ENCODE results near the gene PRSS50. TPM values are rescaled to one million over a fixed set of nuclear protein-coding genes. Genes with fewer than 3 reads are reported as not detected.
A peak's percentile ranks its signal among the peaks of the same experiment; 100 is the strongest.
"Not testable (repeated sequence)": the region's sequence is repeated elsewhere in the genome, so short reads cannot be mapped to it uniquely, and the experiment has no call there.

Gene PRSS50
- total and polyA plus RNA-seq, 2 experiments from 2014 or later, result 2.0 to 3.2 TPM

DNA sequence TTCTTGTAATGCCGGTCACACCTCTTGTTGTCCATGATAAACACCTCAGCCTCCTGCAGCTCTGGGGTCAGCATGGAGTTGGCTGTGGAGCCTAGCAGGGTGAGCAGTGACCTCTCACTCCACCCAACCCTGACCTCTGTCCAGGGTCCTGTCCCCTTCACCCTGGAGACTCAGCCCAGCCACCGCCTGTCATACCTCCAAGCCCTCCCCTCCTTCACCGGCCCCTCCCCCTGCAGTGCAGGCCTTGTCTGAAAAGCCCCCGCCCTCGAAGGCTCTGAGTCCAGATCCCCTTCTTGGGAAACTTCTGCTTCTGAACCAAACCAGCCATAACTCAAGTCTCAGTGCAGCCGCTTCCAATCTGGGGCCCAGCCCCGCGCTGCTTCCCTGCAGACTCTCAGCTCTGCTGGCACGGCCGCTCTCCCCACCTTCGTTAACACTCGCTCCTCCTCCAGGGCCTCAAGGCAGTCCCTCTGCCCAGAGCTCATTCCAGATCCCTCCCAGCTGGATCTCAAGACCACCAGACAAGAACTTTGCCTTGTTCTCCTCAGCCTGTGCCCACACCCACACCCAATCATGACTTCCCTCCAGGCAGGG, 25.4 kb upstream of the PRSS50 start:
- Histone ChIP-seq H3K27me3 (no peaks in the 10 kb centered on the region), H3K9me3 (ENCODE audit: low read depth) (no peaks in the 10 kb centered on the region), H3K4me3 (no peak overlapping the region), H3K36me3 (no peaks in the 10 kb centered on the region), H3K4me1 (ENCODE audit: low read depth) (no peaks in the 10 kb centered on the region), H3K27ac (no peak overlapping the region)
- DNase-seq (ENCODE audit: low read depth in 1 of 2, low spot score in 1 of 2), result peak in 1 of 2 donors; percentile 5
- TF ChIP-seq, protein P1, sequence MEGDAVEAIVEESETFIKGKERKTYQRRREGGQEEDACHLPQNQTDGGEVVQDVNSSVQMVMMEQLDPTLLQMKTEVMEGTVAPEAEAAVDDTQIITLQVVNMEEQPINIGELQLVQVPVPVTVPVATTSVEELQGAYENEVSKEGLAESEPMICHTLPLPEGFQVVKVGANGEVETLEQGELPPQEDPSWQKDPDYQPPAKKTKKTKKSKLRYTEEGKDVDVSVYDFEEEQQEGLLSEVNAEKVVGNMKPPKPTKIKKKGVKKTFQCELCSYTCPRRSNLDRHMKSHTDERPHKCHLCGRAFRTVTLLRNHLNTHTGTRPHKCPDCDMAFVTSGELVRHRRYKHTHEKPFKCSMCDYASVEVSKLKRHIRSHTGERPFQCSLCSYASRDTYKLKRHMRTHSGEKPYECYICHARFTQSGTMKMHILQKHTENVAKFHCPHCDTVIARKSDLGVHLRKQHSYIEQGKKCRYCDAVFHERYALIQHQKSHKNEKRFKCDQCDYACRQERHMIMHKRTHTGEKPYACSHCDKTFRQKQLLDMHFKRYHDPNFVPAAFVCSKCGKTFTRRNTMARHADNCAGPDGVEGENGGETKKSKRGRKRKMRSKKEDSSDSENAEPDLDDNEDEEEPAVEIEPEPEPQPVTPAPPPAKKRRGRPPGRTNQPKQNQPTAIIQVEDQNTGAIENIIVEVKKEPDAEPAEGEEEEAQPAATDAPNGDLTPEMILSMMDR (IDR thresholded peaks at IDR 0.05; ENCODE audit: low read depth, low read length), result no peak

DNA sequence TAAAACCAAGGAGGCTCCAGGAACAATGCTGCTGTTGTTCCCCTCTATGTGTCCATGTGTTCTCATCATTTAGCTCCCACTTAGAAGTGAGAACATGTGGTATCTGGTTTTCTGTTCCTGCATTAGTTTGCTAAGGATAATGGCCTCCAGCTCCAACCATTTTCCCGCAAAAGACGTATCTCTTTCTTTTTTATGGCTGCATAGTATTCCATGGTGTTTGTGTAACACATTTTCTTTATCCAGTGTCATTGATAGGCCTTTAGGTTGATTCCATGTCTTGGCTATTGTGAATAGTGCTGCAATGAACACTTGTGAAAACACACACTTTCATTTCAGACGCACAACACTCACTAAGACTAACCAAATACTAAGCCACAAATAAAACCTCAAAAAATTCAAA, 21.9 kb upstream of the PRSS50 start:
- H3K9me3 ChIP-seq (ENCODE audit: low read depth); H3K27ac ChIP-seq; H3K36me3 ChIP-seq; H3K4me3 ChIP-seq; H3K4me1 ChIP-seq (ENCODE audit: low read depth); H3K27me3 ChIP-seq; DNase-seq (ENCODE audit: low read depth in 1 of 2, low spot score in 1 of 2): not testable (repeated sequence)

DNA sequence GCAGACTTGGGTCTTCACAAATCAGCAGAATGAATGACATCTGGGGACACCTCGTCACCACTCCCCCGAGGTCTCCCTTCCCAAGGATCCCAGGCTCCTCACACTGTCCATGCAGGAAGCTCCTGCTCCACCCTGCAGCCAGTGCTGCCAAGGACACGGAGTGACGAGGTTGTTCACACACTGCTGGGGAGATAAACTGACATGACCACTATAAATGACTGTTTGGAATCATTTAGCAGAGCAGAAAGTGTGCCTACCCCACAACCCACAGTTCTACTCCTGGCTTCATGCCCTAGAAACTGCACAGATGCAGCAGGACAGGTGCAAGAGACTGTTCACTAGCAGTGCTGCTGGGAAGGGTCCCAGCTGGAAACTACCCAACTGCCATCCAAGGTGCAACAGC, 19.7 kb upstream of the PRSS50 start:
- no peaks in the 10 kb centered on the region for H3K9me3 ChIP-seq (ENCODE audit: low read depth)
- no peak overlapping the region for H3K4me3 ChIP-seq
- H3K27me3 ChIP-seq, result no peaks in the 10 kb centered on the region
- DNase-seq (ENCODE audit: low read depth in 1 of 2, low spot score in 1 of 2), result no peak
- H3K4me1 ChIP-seq (ENCODE audit: low read depth), result no peaks in the 10 kb centered on the region
- H3K36me3 ChIP-seq, result no peaks in the 10 kb centered on the region
- TF ChIP-seq, protein P1 (IDR thresholded peaks at IDR 0.05; ENCODE audit: low read depth, low read length), result no peak
- H3K27ac ChIP-seq, result no peak overlapping the region

DNA sequence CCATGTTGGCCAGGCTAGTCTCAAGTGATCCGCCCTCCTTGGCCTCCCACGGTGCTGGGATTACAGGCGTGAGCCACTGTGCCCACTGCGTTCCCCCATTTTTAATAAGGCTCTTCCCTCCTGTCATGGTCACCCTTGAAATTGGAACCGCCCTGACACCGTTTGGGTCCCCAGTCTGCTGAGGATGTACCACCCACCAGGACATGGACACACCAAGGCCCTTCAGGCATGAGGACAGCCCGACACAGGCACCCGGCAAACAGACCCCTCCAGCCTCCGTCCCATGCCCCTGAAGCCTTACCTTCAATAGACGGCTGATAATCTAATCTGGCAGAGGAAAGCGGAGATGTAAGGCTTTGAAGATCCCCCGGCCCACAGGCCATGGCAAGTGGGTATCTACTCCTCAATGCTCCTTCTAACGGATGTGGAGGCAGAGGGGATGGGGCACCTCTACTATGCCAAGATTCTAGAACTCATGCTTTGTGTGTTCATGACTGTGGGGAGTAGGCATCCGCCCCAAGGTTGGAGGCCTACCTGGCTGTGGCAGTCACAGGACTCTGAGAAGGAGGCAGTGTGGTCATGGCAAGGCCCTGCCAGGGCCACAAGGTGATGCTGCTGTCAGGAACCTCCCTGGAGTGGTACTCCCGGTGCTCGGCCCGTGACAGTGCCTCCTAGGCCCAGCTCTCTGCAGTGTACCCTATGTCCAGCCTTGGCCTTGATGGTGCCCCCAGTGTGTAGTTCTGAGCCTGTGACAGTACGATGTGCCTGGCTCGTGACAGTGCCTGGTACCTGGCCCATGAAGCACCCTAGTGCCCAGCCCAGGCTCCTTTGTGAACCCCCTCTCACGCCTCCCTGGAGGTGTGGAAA, 18.6 kb upstream of the PRSS50 start:
- no peak for DNase-seq (ENCODE audit: low read depth in 1 of 2, low spot score in 1 of 2)

DNA sequence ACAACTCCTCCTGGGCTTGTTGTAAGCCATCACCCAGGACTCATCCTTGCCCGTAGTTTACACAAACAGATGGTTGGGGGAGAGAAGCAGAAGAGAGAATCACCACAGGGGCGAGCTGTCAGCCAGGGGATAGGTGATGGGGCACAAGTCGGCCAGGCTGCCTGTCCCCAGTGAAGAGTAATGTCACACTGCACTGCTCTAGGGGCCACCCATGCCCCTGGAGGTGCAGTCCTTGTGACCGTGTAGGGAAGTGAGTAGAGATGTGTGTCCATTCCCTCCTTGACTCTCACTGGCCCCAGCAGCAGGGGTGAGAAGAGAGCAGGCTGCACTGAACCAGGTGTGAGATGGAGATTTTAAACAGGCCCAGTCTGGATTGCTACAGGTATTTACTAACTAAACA, 17.1 kb upstream of the PRSS50 start:
- H3K27me3 ChIP-seq, result no peaks in the 10 kb centered on the region
- H3K36me3 ChIP-seq, result no peaks in the 10 kb centered on the region
- no peak overlapping the region for H3K4me3 ChIP-seq
- no peaks in the 10 kb centered on the region for H3K9me3 ChIP-seq (ENCODE audit: low read depth)
- no peaks in the 10 kb centered on the region for H3K4me1 ChIP-seq (ENCODE audit: low read depth)
- TF ChIP-seq, protein P1 (IDR thresholded peaks at IDR 0.05; ENCODE audit: low read depth, low read length), result no peak
- DNase-seq (ENCODE audit: low read depth in 1 of 2, low spot score in 1 of 2), result no peak
- H3K27ac ChIP-seq, result no peak overlapping the region

More for the DNA sequence above, 18.6 kb upstream of the PRSS50 start:
- no peaks in the 10 kb centered on the region for H3K4me1 ChIP-seq (ENCODE audit: low read depth)
- H3K27me3 ChIP-seq, result no peaks in the 10 kb centered on the region
- TF ChIP-seq, protein P1 (IDR thresholded peaks at IDR 0.05; ENCODE audit: low read depth, low read length), result no peak
- no peaks in the 10 kb centered on the region for H3K9me3 ChIP-seq (ENCODE audit: low read depth)
- H3K4me3 ChIP-seq, result no peak overlapping the region
- H3K36me3 ChIP-seq, result no peaks in the 10 kb centered on the region
- no peak overlapping the region for H3K27ac ChIP-seq

All from cardiac muscle cell (in vitro differentiated cells and primary cell).